Memory B cell (primary cell): ENCODE data around the gene EPYC.

Source experiments
- ATAC-seq: fragments of 150-1000 bp; cut with Tn5 transposase; 2 replicates; pipeline ENCODE4 v1.10.0; 2021; ENCODE audit warnings: low read depth, mild to moderate bottlenecking, moderate library complexity
- DNase-seq, 2 donors: peaks; one replicate each; pipeline ENCODE4 v3.0.0; 2022; ENCODE audit warnings: low spot score in 2 of 2
- H3K27ac Mint-ChIP-seq: one replicate; pipeline ENCODE4 v1.8.0; 2022; ENCODE audit warnings: mild to moderate bottlenecking, moderate library complexity, mixed read lengths
- H3K27me3 Mint-ChIP-seq: one replicate; pipeline ENCODE4 v1.8.0; 2022; ENCODE audit warnings: mixed read lengths
- H3K36me3 Mint-ChIP-seq: one replicate; pipeline ENCODE4 v1.8.0; 2022; ENCODE audit warnings: mild to moderate bottlenecking, mixed read lengths
- H3K4me1 Mint-ChIP-seq: one replicate; pipeline ENCODE4 v1.8.0; 2022; ENCODE audit warnings: mixed read lengths
- H3K4me3 Mint-ChIP-seq: one replicate; pipeline ENCODE4 v1.8.0; 2022; ENCODE audit warnings: mild to moderate bottlenecking, moderate library complexity, mixed read lengths
- H3K9me3 Mint-ChIP-seq: one replicate; pipeline ENCODE4 v1.8.0; 2022; ENCODE audit warnings: mixed read lengths

The EPYC gene

GRCh38 chr12:91004872-91005271 is at the start of gene EPYC:
Gene EPYC (minus strand): TSS chr12:91004972. CDS start chr12:91002565, 2,407 bp downstream.
- no peaks in the 10 kb centered on the region for H3K36me3 Mint-ChIP-seq
- DNase-seq, result no peak
- no peak within 1 kb of the TSS for H3K27ac Mint-ChIP-seq
- peaks cover 1% of the 10 kb centered on the region for H3K27me3 Mint-ChIP-seq
- ATAC-seq, result no peak
- peaks cover 5% of the 10 kb centered on the region for H3K4me1 Mint-ChIP-seq
- H3K4me3 Mint-ChIP-seq, result no peak within 1 kb of the TSS
- H3K9me3 Mint-ChIP-seq, result no peaks in the 10 kb centered on the region

GRCh38 chr12:91053951-91054715 is 49.4 kb upstream of the EPYC start:
- ATAC-seq (no peak), DNase-seq (no peak)
- H3K36me3 Mint-ChIP-seq, result no peaks in the 10 kb centered on the region
- H3K4me3 Mint-ChIP-seq, result no peak overlapping the region
- H3K27me3 Mint-ChIP-seq, result peaks cover 4% of the 10 kb centered on the region
- no peak overlapping the region for H3K27ac Mint-ChIP-seq
- no peaks in the 10 kb centered on the region for H3K4me1 Mint-ChIP-seq
- no peaks in the 10 kb centered on the region for H3K9me3 Mint-ChIP-seq

- Mint-ChIP-seq H3K4me3 (no peak overlapping the region), H3K27me3 (peaks cover 4% of the 10 kb centered on the region)
Observed at GRCh38 chr12:91052026-91052425, 47.3 kb upstream of the EPYC start.

GRCh38 chr12:91044586-91044985 is 39.8 kb upstream of the EPYC start:
- Mint-ChIP-seq H3K4me1 (no peaks in the 10 kb centered on the region), H3K27me3 (peaks cover 1% of the 10 kb centered on the region), H3K27ac (no peak overlapping the region), H3K36me3 (no peaks in the 10 kb centered on the region), H3K9me3 (no peaks in the 10 kb centered on the region), H3K4me3 (no peak overlapping the region)
- DNase-seq (no peak), ATAC-seq (no peak)

More at GRCh38 chr12:91052026-91052425, 47.3 kb upstream of the EPYC start:
- ATAC-seq, result no peak
- Mint-ChIP-seq H3K4me1 (no peaks in the 10 kb centered on the region), H3K9me3 (no peaks in the 10 kb centered on the region), H3K27ac (no peak overlapping the region), H3K36me3 (no peaks in the 10 kb centered on the region)
- no peak for DNase-seq

GRCh38 chr12:91043408-91043807 is 38.6 kb upstream of the EPYC start:
- Mint-ChIP-seq H3K27me3 (peaks cover 1% of the 10 kb centered on the region), H3K4me1 (no peaks in the 10 kb centered on the region), H3K9me3 (no peaks in the 10 kb centered on the region), H3K4me3 (no peak overlapping the region), H3K36me3 (no peaks in the 10 kb centered on the region), H3K27ac (no peak overlapping the region)
- ATAC-seq, result no peak
- DNase-seq, result no peak

GRCh38 chr12:91040096-91040755 is 35.5 kb upstream of the EPYC start:
- peaks cover 3% of the 10 kb centered on the region for H3K27me3 Mint-ChIP-seq
- no peaks in the 10 kb centered on the region for H3K9me3 Mint-ChIP-seq
- no peak overlapping the region for H3K27ac Mint-ChIP-seq
- H3K4me1 Mint-ChIP-seq, result no peaks in the 10 kb centered on the region
- no peak for DNase-seq
- no peak overlapping the region for H3K4me3 Mint-ChIP-seq
- no peaks in the 10 kb centered on the region for H3K36me3 Mint-ChIP-seq
- ATAC-seq, result no peak

- Mint-ChIP-seq H3K27me3 (peaks cover 3% of the 10 kb centered on the region), H3K9me3 (no peaks in the 10 kb centered on the region), H3K4me3 (no peak overlapping the region), H3K36me3 (no peaks in the 10 kb centered on the region), H3K27ac (no peak overlapping the region), H3K4me1 (no peaks in the 10 kb centered on the region)
- DNase-seq, result no peak
- no peak for ATAC-seq
Observed at GRCh38 chr12:91037276-91037675, 32.5 kb upstream of the EPYC start.

GRCh38 chr12:91033251-91033650 is 28.5 kb upstream of the EPYC start:
- DNase-seq, result no peak
- Mint-ChIP-seq H3K4me1 (no peaks in the 10 kb centered on the region), H3K36me3 (no peaks in the 10 kb centered on the region), H3K9me3 (no peaks in the 10 kb centered on the region), H3K27ac (no peak overlapping the region), H3K27me3 (peaks cover 4% of the 10 kb centered on the region), H3K4me3 (no peak overlapping the region)
- no peak for ATAC-seq

GRCh38 chr12:91023326-91024004 is 18.7 kb upstream of the EPYC start:
- H3K27ac Mint-ChIP-seq, result no peak overlapping the region
- no peak for DNase-seq
- no peak for ATAC-seq

GRCh38 chr12:91021076-91021475 is 16.3 kb upstream of the EPYC start:
- Mint-ChIP-seq H3K27me3 (peaks cover 3% of the 10 kb centered on the region), H3K36me3 (no peaks in the 10 kb centered on the region), H3K4me1 (no peaks in the 10 kb centered on the region), H3K4me3 (no peak overlapping the region), H3K27ac (no peak overlapping the region), H3K9me3 (no peaks in the 10 kb centered on the region)
- DNase-seq (no peak), ATAC-seq (no peak)

More at GRCh38 chr12:91023326-91024004, 18.7 kb upstream of the EPYC start:
- no peaks in the 10 kb centered on the region for H3K4me1 Mint-ChIP-seq
- no peaks in the 10 kb centered on the region for H3K36me3 Mint-ChIP-seq
- no peak overlapping the region for H3K4me3 Mint-ChIP-seq
- H3K9me3 Mint-ChIP-seq, result no peaks in the 10 kb centered on the region
- H3K27me3 Mint-ChIP-seq, result peaks cover 3% of the 10 kb centered on the region

- Mint-ChIP-seq H3K4me3 (no peak overlapping the region), H3K36me3 (no peaks in the 10 kb centered on the region), H3K27me3 (peaks cover 5% of the 10 kb centered on the region), H3K4me1 (no peaks in the 10 kb centered on the region), H3K27ac (no peak overlapping the region), H3K9me3 (peaks cover 3% of the 10 kb centered on the region)
- DNase-seq (no peak), ATAC-seq (no peak)
Observed at GRCh38 chr12:91019455-91019854, 14.7 kb upstream of the EPYC start.

GRCh38 chr12:91017511-91018263 is 12.9 kb upstream of the EPYC start:
- H3K9me3 Mint-ChIP-seq, result peaks cover 3% of the 10 kb centered on the region
- no peaks in the 10 kb centered on the region for H3K36me3 Mint-ChIP-seq
- ATAC-seq (no peak), DNase-seq (no peak)
- no peaks in the 10 kb centered on the region for H3K4me1 Mint-ChIP-seq
- H3K27me3 Mint-ChIP-seq, result peaks cover 4% of the 10 kb centered on the region
- H3K27ac Mint-ChIP-seq, result no peak overlapping the region
- H3K4me3 Mint-ChIP-seq, result no peak overlapping the region

- H3K36me3 Mint-ChIP-seq, result no peaks in the 10 kb centered on the region
- H3K27me3 Mint-ChIP-seq, result peaks cover 4% of the 10 kb centered on the region
- no peak overlapping the region for H3K4me3 Mint-ChIP-seq
- H3K9me3 Mint-ChIP-seq, result peaks cover 3% of the 10 kb centered on the region
- DNase-seq, result no peak
- H3K27ac Mint-ChIP-seq, result no peak overlapping the region
- ATAC-seq, result no peak
- H3K4me1 Mint-ChIP-seq, result no peaks in the 10 kb centered on the region
Observed at GRCh38 chr12:91017043-91017442, 12.3 kb upstream of the EPYC start.
